Thyroid gland (tissue), 4 donors: ENCODE results near the gene KLKB1.
"Not testable (repeated sequence)": the region's sequence is repeated elsewhere in the genome, so short reads cannot be mapped to it uniquely, and the experiment has no call there.

Source experiments
- CTCF ChIP-seq, 6 experiments: fragments of 200-600 bp in 3 of 6; fragments of 450-650 bp in 3 of 6; sonication (generic) in 3 of 6; IDR thresholded peaks; one replicate each; pipeline ENCODE4 v1.5.1; 2016 to 2019; ENCODE audit warnings: antibody characterized with exemption in 6 of 6, mild to moderate bottlenecking in 2 of 6, inconsistent platforms in 1 of 6, moderate library complexity in 1 of 6
- POLR2A ChIP-seq, 2 donors: fragments of 450-650 bp; IDR thresholded peaks; one replicate each; pipeline ENCODE4 v1.6.1; 2017; ENCODE audit warnings: antibody characterized with exemption in 2 of 2, mild to moderate bottlenecking in 2 of 2, moderate library complexity in 1 of 2

DNA sequence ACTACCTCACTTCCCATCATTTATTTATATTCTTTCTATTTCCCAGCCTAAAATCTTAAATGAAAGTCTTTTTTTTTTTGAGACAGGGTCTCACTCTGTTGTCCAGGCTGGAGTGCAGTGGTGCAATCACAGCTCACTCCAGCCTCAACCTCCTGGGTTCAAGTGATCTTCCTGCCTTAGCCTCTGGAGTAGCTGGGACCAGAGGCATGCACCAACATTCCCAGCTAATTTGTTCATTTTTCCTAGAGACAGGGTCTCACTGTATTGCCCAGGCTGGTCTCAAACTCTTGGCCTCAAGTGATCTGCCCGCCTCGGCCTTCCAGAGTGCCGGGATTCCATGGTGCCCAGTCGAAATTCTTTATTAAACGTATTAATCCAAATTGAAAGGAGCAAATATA, 46.1 kb downstream of the KLKB1 start:
- not testable (repeated sequence) for TF ChIP-seq CTCF, POLR2A (IDR thresholded peaks at IDR 0.05)
